Measurements from ENCODE around the gene BACE1-AS. TPM values are rescaled to one million over a fixed set of nuclear protein-coding genes. Genes with fewer than 3 reads are reported as not detected.

The BACE1-AS gene
- polyA plus RNA-seq, 4 donors: 1.6 to 12.5 (median 5.7) TPM

DNA sequence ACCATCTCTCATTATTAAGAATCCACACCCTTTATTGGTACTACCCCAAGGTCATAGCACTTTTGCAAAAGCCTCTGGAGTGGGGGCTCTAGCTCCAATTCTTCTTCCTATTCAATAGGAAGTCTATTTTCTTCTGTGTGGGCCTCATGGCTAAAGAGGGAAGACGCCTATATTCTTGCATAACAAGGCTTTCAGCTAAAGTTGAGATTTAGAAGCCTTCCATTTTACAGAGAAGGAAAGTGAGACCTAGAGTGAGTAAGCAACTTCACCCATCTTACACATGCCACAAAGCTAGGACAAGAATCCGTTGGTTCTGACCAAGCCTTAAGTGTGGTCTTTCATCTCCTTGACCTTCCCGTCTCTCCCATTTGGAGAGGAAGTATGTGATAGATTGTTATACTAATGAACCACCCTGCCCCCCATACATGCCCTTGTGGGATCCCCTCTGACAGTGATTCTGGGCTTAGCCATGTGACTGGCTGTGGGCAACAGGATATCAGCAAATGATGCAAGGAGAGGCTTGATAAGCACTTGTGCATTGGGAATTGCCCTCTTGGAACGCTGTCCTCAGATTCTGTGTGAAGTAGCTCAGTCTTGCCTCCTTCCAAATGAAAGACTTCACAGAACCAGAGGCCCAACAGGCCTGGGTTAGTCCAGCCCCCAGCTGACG, 12.6 kb downstream of the BACE1-AS start:
- Histone ChIP-seq H3K36me3 (ENCODE audit: control insufficient read depth in 3 of 3, insufficient read depth in 2 of 3, low read depth in 1 of 3, low read length in 3 of 3) (peaks cover 0 to 22% (median 0%) of the 10 kb centered on the region in 3 donors), H3K27me3 (ENCODE audit: control insufficient read depth in 3 of 3, insufficient read depth in 3 of 3, low read length in 3 of 3) (no peaks in the 10 kb centered on the region), H3K4me3 (ENCODE audit: low read depth in 1 of 3, low read length in 3 of 3) (no peak overlapping the region), H3K27ac (ENCODE audit: low read depth in 1 of 3, low read length in 2 of 3) (no peak overlapping the region), H3K4me1 (ENCODE audit: control insufficient read depth in 3 of 3, insufficient read depth in 2 of 3, low read depth in 1 of 3, low read length in 2 of 3) (peaks cover 0 to 35% (median 0%) of the 10 kb centered on the region in 3 donors), H3K9me3 (ENCODE audit: control insufficient read depth in 2 of 2, insufficient read depth in 1 of 2, low read depth in 1 of 2, low read length in 1 of 2) (no peaks in the 10 kb centered on the region)
- DNase-seq: peak in 1 of 2 donors; percentile 51
- 78 to 86% (median 81%) methylated on average over 5 of the region's 5 CpGs for WGBS, 3 donors
- FAIRE-seq: no peak

DNA sequence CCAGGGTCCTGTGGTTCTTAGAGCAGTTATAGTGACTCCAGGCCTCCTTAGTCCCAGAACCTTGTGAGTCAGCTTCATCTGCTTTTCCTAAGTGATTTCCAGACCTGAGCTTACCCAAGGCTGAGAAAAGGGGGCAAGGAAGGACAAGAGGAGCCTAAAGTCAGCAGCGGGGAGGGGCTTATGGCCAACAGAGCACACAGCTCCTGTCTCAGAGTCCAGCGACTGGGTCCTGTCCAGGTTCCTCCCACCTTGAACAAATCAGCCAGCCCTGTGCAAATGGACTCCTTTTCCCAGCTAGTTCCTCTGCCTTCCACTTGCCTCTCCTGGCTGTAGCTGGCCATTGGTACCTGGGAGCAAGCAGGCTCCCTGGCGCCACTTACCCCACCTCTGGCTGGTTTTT, 14.0 kb downstream of the BACE1-AS start:
- peaks cover 0 to 28% (median 0%) of the 10 kb centered on the region in 3 donors for H3K36me3 ChIP-seq (ENCODE audit: control insufficient read depth in 3 of 3, insufficient read depth in 2 of 3, low read depth in 1 of 3, low read length in 3 of 3)
- H3K4me3 ChIP-seq (ENCODE audit: low read depth in 1 of 3, low read length in 3 of 3): no peak overlapping the region
- H3K9me3 ChIP-seq (ENCODE audit: control insufficient read depth in 2 of 2, insufficient read depth in 1 of 2, low read depth in 1 of 2, low read length in 1 of 2): no peaks in the 10 kb centered on the region
- 90 to 97% (median 90%) methylated on average over 3 of the region's 3 CpGs for whole genome bisulfite sequencing, 3 donors
- H3K27ac ChIP-seq (ENCODE audit: low read depth in 1 of 3, low read length in 2 of 3): no peak overlapping the region
- DNase-seq (no peak), FAIRE-seq (no peak)
- H3K4me1 ChIP-seq (ENCODE audit: control insufficient read depth in 3 of 3, insufficient read depth in 2 of 3, low read depth in 1 of 3, low read length in 2 of 3): peaks cover 0 to 21% (median 0%) of the 10 kb centered on the region in 3 donors
- H3K27me3 ChIP-seq (ENCODE audit: control insufficient read depth in 3 of 3, insufficient read depth in 3 of 3, low read length in 3 of 3): no peaks in the 10 kb centered on the region

DNA sequence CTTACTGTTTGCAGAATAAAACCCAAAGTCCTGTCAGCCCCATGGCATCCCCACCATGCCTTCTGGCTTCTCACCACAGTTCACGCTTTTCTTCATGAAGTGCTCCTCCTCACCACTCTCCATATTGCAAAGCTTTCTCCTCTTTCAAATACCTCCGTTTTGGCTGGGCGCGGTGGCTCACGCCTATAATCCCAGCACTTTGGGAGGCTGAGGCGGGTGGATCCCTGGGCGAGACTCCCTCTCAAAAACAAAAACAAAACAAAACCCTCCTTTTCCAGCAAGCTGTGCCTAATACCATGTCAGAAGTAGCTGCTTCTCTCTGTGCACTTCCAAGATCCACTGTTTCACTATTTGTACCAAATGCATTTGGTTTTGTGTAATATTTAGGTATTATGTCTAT, 18.2 kb downstream of the BACE1-AS start:
- Histone ChIP-seq H3K27me3 (ENCODE audit: control insufficient read depth in 3 of 3, insufficient read depth in 3 of 3, low read length in 3 of 3) (no peaks in the 10 kb centered on the region), H3K4me1 (ENCODE audit: control insufficient read depth in 3 of 3, insufficient read depth in 2 of 3, low read depth in 1 of 3, low read length in 2 of 3) (peaks cover 0 to 5% (median 2%) of the 10 kb centered on the region in 3 donors), H3K9me3 (ENCODE audit: control insufficient read depth in 2 of 2, insufficient read depth in 1 of 2, low read depth in 1 of 2, low read length in 1 of 2) (no peaks in the 10 kb centered on the region), H3K36me3 (ENCODE audit: control insufficient read depth in 3 of 3, insufficient read depth in 2 of 3, low read depth in 1 of 3, low read length in 3 of 3) (peaks cover 0 to 24% (median 0%) of the 10 kb centered on the region in 3 donors), H3K27ac (ENCODE audit: low read depth in 1 of 3, low read length in 2 of 3) (no peak overlapping the region), H3K4me3 (ENCODE audit: low read depth in 1 of 3, low read length in 3 of 3) (no peak overlapping the region)
- FAIRE-seq (no peak), DNase-seq (no peak)
- 84 to 95% (median 90%) methylated on average over 7 of the region's 7 CpGs for WGBS, 3 donors

GRCh38 chr11:117313091-117313490, 21.9 kb downstream of the BACE1-AS start:
- WGBS, 3 donors: 61 to 70% (median 62%) methylated on average over 5 of the region's 5 CpGs
- Histone ChIP-seq H3K4me1 (ENCODE audit: control insufficient read depth in 3 of 3, insufficient read depth in 2 of 3, low read depth in 1 of 3, low read length in 2 of 3) (peaks cover 0 to 11% (median 6%) of the 10 kb centered on the region in 3 donors), H3K9me3 (ENCODE audit: control insufficient read depth in 2 of 2, insufficient read depth in 1 of 2, low read depth in 1 of 2, low read length in 1 of 2) (no peaks in the 10 kb centered on the region), H3K27me3 (ENCODE audit: control insufficient read depth in 3 of 3, insufficient read depth in 3 of 3, low read length in 3 of 3) (no peaks in the 10 kb centered on the region), H3K27ac (ENCODE audit: low read depth in 1 of 3, low read length in 2 of 3) (no peak overlapping the region), H3K36me3 (ENCODE audit: control insufficient read depth in 3 of 3, insufficient read depth in 2 of 3, low read depth in 1 of 3, low read length in 3 of 3) (peaks cover 0 to 6% (median 0%) of the 10 kb centered on the region in 3 donors), H3K4me3 (ENCODE audit: low read depth in 1 of 3, low read length in 3 of 3) (no peak overlapping the region)
- DNase-seq (peak; percentile 7 to 56), FAIRE-seq (no peak)

- peaks cover 0 to 6% (median 0%) of the 10 kb centered on the region in 3 donors for H3K36me3 ChIP-seq (ENCODE audit: control insufficient read depth in 3 of 3, insufficient read depth in 2 of 3, low read depth in 1 of 3, low read length in 3 of 3)
- peak overlapping the region in 2 of 3 donors; percentile 5 to 83 for H3K4me3 ChIP-seq (ENCODE audit: low read depth in 1 of 3, low read length in 3 of 3)
- H3K27ac ChIP-seq (ENCODE audit: low read depth in 1 of 3, low read length in 2 of 3): no peak overlapping the region
- H3K9me3 ChIP-seq (ENCODE audit: control insufficient read depth in 2 of 2, insufficient read depth in 1 of 2, low read depth in 1 of 2, low read length in 1 of 2): no peaks in the 10 kb centered on the region
- peaks cover 0 to 11% (median 6%) of the 10 kb centered on the region in 3 donors for H3K4me1 ChIP-seq (ENCODE audit: control insufficient read depth in 3 of 3, insufficient read depth in 2 of 3, low read depth in 1 of 3, low read length in 2 of 3)
- no peaks in the 10 kb centered on the region for H3K27me3 ChIP-seq (ENCODE audit: control insufficient read depth in 3 of 3, insufficient read depth in 3 of 3, low read length in 3 of 3)
- DNase-seq: no peak
- no peak for FAIRE-seq
- 76 to 89% (median 79%) methylated on average over 14 of the region's 14 CpGs for WGBS, 3 donors
Measured at GRCh38 chr11:117313828-117314768, 23.0 kb downstream of the BACE1-AS start.

- no peak overlapping the region for H3K27ac ChIP-seq (ENCODE audit: low read depth in 1 of 3, low read length in 2 of 3)
- FAIRE-seq (no peak), DNase-seq (peak in 1 of 2 donors; percentile 19)
- no peaks in the 10 kb centered on the region for H3K27me3 ChIP-seq (ENCODE audit: control insufficient read depth in 3 of 3, insufficient read depth in 3 of 3, low read length in 3 of 3)
- H3K36me3 ChIP-seq (ENCODE audit: control insufficient read depth in 3 of 3, insufficient read depth in 2 of 3, low read depth in 1 of 3, low read length in 3 of 3): peaks cover 0 to 3% (median 0%) of the 10 kb centered on the region in 3 donors
- peaks cover 0 to 11% (median 6%) of the 10 kb centered on the region in 3 donors for H3K4me1 ChIP-seq (ENCODE audit: control insufficient read depth in 3 of 3, insufficient read depth in 2 of 3, low read depth in 1 of 3, low read length in 2 of 3)
- peak overlapping the region in 2 of 3 donors; percentile 5 to 83 for H3K4me3 ChIP-seq (ENCODE audit: low read depth in 1 of 3, low read length in 3 of 3)
- H3K9me3 ChIP-seq (ENCODE audit: control insufficient read depth in 2 of 2, insufficient read depth in 1 of 2, low read depth in 1 of 2, low read length in 1 of 2): no peaks in the 10 kb centered on the region
- WGBS, 3 donors: 14 to 42% (median 41%) methylated on average over 10 of the region's 10 CpGs
Measured at GRCh38 chr11:117314840-117315239, 23.7 kb downstream of the BACE1-AS start.

DNA sequence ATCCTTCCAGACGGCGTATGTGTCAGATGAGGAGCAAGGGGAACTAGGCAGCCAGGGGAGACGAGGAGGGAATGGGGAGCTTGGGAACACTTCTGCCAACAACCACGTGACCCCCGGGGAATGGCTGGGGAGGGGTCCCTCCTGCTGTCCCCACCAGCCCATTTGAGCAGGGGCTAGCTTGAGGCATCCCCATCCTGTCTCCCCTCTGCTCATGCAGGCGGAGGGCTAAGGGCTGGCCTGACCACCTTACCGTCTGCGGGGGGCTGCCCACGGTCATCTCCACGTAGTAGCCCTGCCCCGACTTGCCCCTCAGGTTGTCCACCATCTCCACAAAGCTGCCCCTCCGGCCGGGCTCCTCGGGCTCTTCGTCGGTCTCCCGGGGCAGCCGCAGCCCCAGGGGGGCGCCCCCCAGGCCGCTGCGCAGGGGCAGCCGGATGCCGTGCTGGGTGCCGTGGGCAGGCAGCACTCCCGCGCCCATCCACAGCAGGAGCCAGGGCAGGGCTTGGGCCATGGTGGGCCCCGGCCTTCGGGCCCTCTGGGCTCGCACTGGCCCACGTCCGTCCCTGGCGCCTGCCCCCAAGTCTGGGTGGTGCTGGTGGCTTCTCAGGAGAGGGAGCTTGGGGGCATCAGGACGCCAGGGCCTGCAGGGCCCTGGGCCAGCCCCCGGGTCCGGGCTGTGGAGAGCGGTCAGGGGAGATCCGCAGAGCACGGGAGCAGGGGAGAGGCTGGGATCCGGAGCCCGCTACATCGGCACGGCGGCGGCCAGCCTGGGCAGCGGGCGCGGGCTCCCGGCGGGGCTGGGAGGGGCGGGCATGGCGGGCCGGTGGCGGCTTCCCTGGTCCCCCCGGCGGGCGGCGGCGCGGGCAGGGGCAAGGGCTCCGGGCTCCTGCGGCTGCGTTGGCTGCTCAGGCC, 24.4 kb downstream of the BACE1-AS start:
- Histone ChIP-seq H3K27ac (ENCODE audit: low read depth in 1 of 3, low read length in 2 of 3) (peak overlapping the region in 1 of 3 donors; percentile 70), H3K27me3 (ENCODE audit: control insufficient read depth in 3 of 3, insufficient read depth in 3 of 3, low read length in 3 of 3) (no peaks in the 10 kb centered on the region), H3K4me3 (ENCODE audit: low read depth in 1 of 3, low read length in 3 of 3) (peak overlapping the region; percentile 59 to 83 (median 81)), H3K4me1 (ENCODE audit: control insufficient read depth in 3 of 3, insufficient read depth in 2 of 3, low read depth in 1 of 3, low read length in 2 of 3) (peaks cover 0 to 11% (median 6%) of the 10 kb centered on the region in 3 donors), H3K36me3 (ENCODE audit: control insufficient read depth in 3 of 3, insufficient read depth in 2 of 3, low read depth in 1 of 3, low read length in 3 of 3) (no peaks in the 10 kb centered on the region), H3K9me3 (ENCODE audit: control insufficient read depth in 2 of 2, insufficient read depth in 1 of 2, low read depth in 1 of 2, low read length in 1 of 2) (no peaks in the 10 kb centered on the region)
- DNase-seq: peak in 1 of 2 donors; percentile 22
- FAIRE-seq: no peak
- WGBS, 3 donors: 2 to 5% (median 4%) methylated on average over 42 to 62 of the region's 62 CpGs

Measured in small intestine (tissue), 7 donors.